Endodermal cell (in vitro differentiated cells): Measurements from ENCODE around the gene TACR1. TPM values are rescaled to one million over a fixed set of nuclear protein-coding genes. Genes with fewer than 3 reads are reported as not detected.
"Not testable (repeated sequence)": the region's sequence is repeated elsewhere in the genome, so short reads cannot be mapped to it uniquely, and the experiment has no call there.

Experiments used
- DNase-seq: peaks from one replicate; pipeline ENCODE4 v3.0.0-alpha.2; 2017
- H3K27ac ChIP-seq: 2 replicates; pipeline ENCODE4 v1.5.1; 2013; ENCODE audit warnings: mild to moderate bottlenecking, low read depth, low read length, moderate library complexity
- H3K27me3 ChIP-seq: 2 replicates; pipeline ENCODE4 v1.6.1; 2013; ENCODE audit warnings: mild to moderate bottlenecking, low read length, moderate library complexity; ENCODE audit not compliant: insufficient read depth, control insufficient read depth, poor library complexity, severe bottlenecking
- H3K36me3 ChIP-seq: 2 replicates; pipeline ENCODE4 v1.7.0; 2013; ENCODE audit warnings: mild to moderate bottlenecking, low read length, moderate library complexity; ENCODE audit not compliant: control insufficient read depth, insufficient read depth
- H3K4me1 ChIP-seq: one replicate; pipeline ENCODE4 v1.7.0; 2013; ENCODE audit warnings: low read length; ENCODE audit not compliant: control insufficient read depth, insufficient read depth
- H3K4me3 ChIP-seq: 2 replicates; pipeline ENCODE4 v1.5.1; 2013; ENCODE audit warnings: mild to moderate bottlenecking, low read length, moderate library complexity
- H3K9ac ChIP-seq: 2 replicates; pipeline ENCODE4 v1.6.1; 2013; ENCODE audit warnings: mild to moderate bottlenecking, low read length, moderate library complexity; ENCODE audit not compliant: poor library complexity, severe bottlenecking; ENCODE audit errors: extremely low read depth
- H3K9me3 ChIP-seq: 2 replicates; pipeline ENCODE4 v1.6.1; 2013; ENCODE audit warnings: mild to moderate bottlenecking, low read length, moderate library complexity; ENCODE audit not compliant: control insufficient read depth
- H3K27ac Mint-ChIP-seq: 2 replicates; pipeline ENCODE4 v1.8.0; 2020; ENCODE audit warnings: mixed read lengths
- H3K27me3 Mint-ChIP-seq: 2 replicates; pipeline ENCODE4 v1.8.0; 2021; ENCODE audit warnings: mild to moderate bottlenecking, mixed read lengths; ENCODE audit not compliant: insufficient read depth
- H3K36me3 Mint-ChIP-seq: 2 replicates; pipeline ENCODE4 v1.8.0; 2020; ENCODE audit warnings: low read depth, mixed read lengths
- H3K4me1 Mint-ChIP-seq: 2 replicates; pipeline ENCODE4 v1.8.0; 2020; ENCODE audit warnings: mixed read lengths
- H3K4me3 Mint-ChIP-seq: 2 replicates; pipeline ENCODE4 v1.8.0; 2020; ENCODE audit warnings: mild to moderate bottlenecking, moderate library complexity, mixed read lengths
- H3K9me3 Mint-ChIP-seq: 2 replicates; pipeline ENCODE4 v1.8.0; 2020; ENCODE audit warnings: mild to moderate bottlenecking, mixed read lengths
- WGBS, 2 experiments: methylation state at CpG; one replicate each; pipeline versions ENCODE4 v1.1.5 to v1.1.7; 2013; ENCODE audit warnings: missing lambda C conversion rate in 2 of 2, mixed read lengths in 1 of 2; ENCODE audit not compliant: insufficient coverage in 1 of 2, insufficient read length in 1 of 2; 5-methylcytosine and 5-hydroxymethylcytosine counted together
- long read RNA-seq, 4 experiments: library from polyadenylated mRNA in 2 of 4; library from RNA in 1 of 4; library from capped mRNA in 1 of 4; stranded (forward) in 3 of 4; unstranded in 1 of 4; transcript quantifications; one replicate each; pipeline ENCODE4 v2.0.0, GENCODE V29; 2020 to 2021; ENCODE audit warnings: inconsistent platforms in 1 of 4
- polyA plus RNA-seq, 2 experiments: library from polyadenylated mRNA; stranded (reverse); fragments of 50-300 nt; gene quantifications; one replicate each; pipeline ENCODE4 v1.2.3, GENCODE V29; 2013
- total RNA-seq, 2 donors: library from RNA; stranded (reverse); fragmentation: NEBNext Ultra II Directional in 1 of 2; extraction: Animal tissue kit (Norgen Biotek cat#: 25700) in 1 of 2; gene quantifications; 2 replicates in 1 of 2; 3 replicates in 1 of 2; pipeline ENCODE4 v1.2.1, GENCODE V29; 2021
- TF ChIP-seq, protein P1 (sequence below): fragments of 200-600 bp; sonication (generic); conservative IDR thresholded peaks from 2 replicates; pipeline ENCODE4 v1.5.0; 2021; ENCODE audit warnings: antibody characterized with exemption, mild to moderate bottlenecking

Gene TACR1, protein sequence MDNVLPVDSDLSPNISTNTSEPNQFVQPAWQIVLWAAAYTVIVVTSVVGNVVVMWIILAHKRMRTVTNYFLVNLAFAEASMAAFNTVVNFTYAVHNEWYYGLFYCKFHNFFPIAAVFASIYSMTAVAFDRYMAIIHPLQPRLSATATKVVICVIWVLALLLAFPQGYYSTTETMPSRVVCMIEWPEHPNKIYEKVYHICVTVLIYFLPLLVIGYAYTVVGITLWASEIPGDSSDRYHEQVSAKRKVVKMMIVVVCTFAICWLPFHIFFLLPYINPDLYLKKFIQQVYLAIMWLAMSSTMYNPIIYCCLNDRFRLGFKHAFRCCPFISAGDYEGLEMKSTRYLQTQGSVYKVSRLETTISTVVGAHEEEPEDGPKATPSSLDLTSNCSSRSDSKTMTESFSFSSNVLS
- total RNA-seq = under 1 TPM; 0.09 to 0.69 TPM
- polyA plus RNA-seq (2013, experiment 1 of 2) = 0.68 TPM
- 0.54 TPM for polyA plus RNA-seq (2013, experiment 2 of 2)
- long read RNA-seq, experiment 1 = 0 reads
- long read RNA-seq, experiment 2, partial matches to known transcripts = 0 of 2 reads
- long read RNA-seq, experiment 2, other reads (novel, unspliced or antisense) = 2 of 2 reads
- long read RNA-seq, experiment 3 = 0 reads
- long read RNA-seq, experiment 4 = 0 reads

DNA sequence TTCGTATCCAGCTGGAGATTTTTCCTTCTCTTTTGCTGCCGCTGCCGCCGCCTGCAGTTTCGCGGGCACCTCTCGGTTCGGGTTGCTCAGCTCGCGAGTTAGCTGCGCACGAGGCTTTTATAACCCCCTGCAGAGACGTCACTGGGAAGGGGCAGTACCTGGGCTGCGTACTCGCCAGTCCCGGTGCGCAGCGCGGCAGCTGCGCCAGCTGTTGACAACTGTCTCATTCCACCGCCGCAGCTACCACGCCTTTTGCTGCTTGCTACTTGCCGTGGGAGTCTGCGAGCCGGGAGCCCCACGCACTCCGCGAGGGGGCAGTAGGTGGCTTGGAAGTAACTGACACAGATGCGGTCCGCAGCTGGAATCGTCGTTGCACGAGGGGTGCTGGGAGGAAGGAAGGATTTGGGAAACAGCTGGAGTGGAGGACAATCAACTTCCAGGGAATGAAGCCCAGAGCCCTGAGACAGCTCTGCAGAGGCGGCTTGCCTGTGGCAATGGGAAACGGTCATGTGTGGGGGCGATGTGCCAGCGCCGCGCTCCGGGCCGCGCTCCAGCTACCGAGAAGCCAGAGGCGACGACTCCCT is at the start of gene TACR1:
TACR1 (minus strand) TSS at position 93 of the 584 bp plus-strand sequence. CDS start 586 bp downstream, outside the sequence.
- H3K4me3 Mint-ChIP-seq = peak within 1 kb of the TSS; percentile 57
- H3K27me3 Mint-ChIP-seq = peaks cover 82% of the 10 kb centered on the region
- TF ChIP-seq, protein P1, sequence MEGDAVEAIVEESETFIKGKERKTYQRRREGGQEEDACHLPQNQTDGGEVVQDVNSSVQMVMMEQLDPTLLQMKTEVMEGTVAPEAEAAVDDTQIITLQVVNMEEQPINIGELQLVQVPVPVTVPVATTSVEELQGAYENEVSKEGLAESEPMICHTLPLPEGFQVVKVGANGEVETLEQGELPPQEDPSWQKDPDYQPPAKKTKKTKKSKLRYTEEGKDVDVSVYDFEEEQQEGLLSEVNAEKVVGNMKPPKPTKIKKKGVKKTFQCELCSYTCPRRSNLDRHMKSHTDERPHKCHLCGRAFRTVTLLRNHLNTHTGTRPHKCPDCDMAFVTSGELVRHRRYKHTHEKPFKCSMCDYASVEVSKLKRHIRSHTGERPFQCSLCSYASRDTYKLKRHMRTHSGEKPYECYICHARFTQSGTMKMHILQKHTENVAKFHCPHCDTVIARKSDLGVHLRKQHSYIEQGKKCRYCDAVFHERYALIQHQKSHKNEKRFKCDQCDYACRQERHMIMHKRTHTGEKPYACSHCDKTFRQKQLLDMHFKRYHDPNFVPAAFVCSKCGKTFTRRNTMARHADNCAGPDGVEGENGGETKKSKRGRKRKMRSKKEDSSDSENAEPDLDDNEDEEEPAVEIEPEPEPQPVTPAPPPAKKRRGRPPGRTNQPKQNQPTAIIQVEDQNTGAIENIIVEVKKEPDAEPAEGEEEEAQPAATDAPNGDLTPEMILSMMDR = peak; percentile 64

DNA sequence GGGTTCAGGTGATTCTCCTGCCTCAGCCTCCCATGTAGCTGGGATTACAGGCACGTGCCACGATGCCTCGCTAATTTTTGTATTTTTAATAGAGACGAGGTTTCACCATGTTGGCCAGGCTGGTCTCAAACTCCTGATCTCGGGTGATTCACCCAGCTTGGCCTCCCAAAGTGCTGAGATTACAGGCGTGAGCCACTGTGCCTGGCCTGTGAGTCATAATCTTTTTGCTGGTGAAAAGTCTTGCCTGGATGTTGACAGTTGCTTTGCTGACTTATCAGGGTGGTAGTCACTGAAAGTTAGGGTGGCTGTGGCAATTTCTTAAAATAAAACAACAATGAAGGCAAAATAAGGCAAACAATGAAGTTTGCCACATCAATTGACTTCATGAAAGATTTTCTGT is 49.3 kb upstream of the TACR1 start:
- H3K27ac Mint-ChIP-seq, H3K27ac ChIP-seq, H3K4me3 Mint-ChIP-seq, H3K36me3 Mint-ChIP-seq, H3K27me3 Mint-ChIP-seq, H3K36me3 ChIP-seq, H3K27me3 ChIP-seq, DNase-seq, H3K4me1 Mint-ChIP-seq, H3K4me1 ChIP-seq, H3K9ac ChIP-seq, H3K4me3 ChIP-seq: not testable (repeated sequence)
- peaks cover 18% of the 10 kb centered on the region for H3K9me3 ChIP-seq
- WGBS, 2 experiments = 77 to 100% methylated on average over 1 to 6 of the region's 6 CpGs
- H3K9me3 Mint-ChIP-seq = peaks cover 41% of the 10 kb centered on the region

More for the DNA sequence above, at the start of gene TACR1:
- H3K27ac ChIP-seq = no peak within 1 kb of the TSS
- H3K27me3 ChIP-seq = peaks cover 99% of the 10 kb centered on the region
- WGBS, 2 experiments = 1% methylated on average over 39 to 46 of the region's 46 CpGs
- H3K9ac ChIP-seq = no peak within 1 kb of the TSS
- H3K36me3 ChIP-seq = no peaks in the 10 kb centered on the region
- no peaks in the 10 kb centered on the region for H3K9me3 ChIP-seq
- DNase-seq = peak; percentile 81
- Mint-ChIP-seq H3K9me3 (no peaks in the 10 kb centered on the region), H3K36me3 (no peaks in the 10 kb centered on the region), H3K4me1 (peaks cover 14% of the 10 kb centered on the region), H3K27ac (no peak within 1 kb of the TSS)
- H3K4me3 ChIP-seq = peak within 1 kb of the TSS; percentile 71
- no peaks in the 10 kb centered on the region for H3K4me1 ChIP-seq

DNA sequence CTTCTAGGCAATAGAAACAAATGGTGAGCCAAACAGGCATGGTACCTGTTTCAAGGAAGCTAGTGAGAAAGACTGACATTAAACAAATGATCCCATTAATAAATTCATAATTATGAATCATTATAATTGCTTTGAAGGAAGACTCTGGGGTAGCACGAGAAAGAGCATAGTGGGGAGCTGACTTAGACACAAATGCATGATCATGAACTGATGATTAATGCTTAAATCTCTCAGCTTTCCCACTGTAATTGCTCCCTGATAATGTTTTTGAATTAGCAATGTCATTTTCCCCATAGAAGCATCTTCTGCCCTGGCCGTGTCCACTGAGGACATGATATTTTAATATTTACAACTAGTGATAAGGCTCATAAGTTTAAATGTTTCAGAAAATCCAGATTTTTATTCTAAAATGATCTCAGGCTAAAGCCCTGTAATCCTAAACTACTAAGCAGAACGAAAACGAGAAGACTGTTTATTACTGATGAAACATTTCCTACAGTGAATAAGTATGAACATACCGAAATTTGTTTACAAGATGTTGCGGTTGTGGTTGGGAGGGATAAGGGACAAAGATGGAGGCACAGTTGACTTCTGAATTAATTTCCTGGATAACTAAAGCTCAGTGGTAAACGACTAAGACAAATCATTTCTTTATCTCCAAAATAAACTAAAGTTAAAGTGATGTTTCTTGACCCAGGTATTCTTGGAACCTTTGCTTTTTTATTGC is 47.3 kb upstream of the TACR1 start:
- Histone ChIP-seq H3K4me3 (no peak overlapping the region), H3K36me3 (no peaks in the 10 kb centered on the region), H3K4me1 (no peaks in the 10 kb centered on the region), H3K9me3 (peaks cover 31% of the 10 kb centered on the region), H3K27ac (no peak overlapping the region), H3K27me3 (no peaks in the 10 kb centered on the region), H3K9ac (no peak overlapping the region)
- Mint-ChIP-seq H3K27ac (no peak overlapping the region), H3K27me3 (no peaks in the 10 kb centered on the region), H3K36me3 (peaks cover 10% of the 10 kb centered on the region), H3K4me1 (no peaks in the 10 kb centered on the region), H3K9me3 (peaks cover 58% of the 10 kb centered on the region), H3K4me3 (no peak overlapping the region)
- no peak for DNase-seq
- TF ChIP-seq, protein P1 = no peak
- WGBS, 2 experiments = 94 to 100% methylated on average over 2 to 7 of the region's 7 CpGs
